Measurements from ENCODE around the gene HS6ST3.

HS6ST3 gene

DNA sequence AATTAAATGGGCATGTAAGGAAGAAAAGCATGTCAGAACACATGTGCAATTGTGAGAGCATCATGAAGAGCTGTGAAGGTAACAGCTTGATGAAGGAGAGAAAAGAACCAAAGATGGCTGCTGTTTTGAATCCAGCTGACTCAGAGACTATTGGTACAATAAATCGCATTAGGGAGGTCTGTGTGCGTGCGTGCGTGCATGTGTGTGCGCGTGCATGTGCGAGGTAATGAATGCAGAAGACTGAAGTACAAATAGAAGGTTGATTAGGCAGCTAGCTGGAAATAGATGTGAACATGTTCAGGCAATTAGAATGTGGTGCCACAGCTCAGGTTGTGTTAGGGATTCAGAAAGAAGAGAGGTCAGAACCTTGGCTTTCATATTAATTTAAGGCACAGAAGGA, 463.9 kb downstream of the HS6ST3 start:
- no peak for DNase-seq

DNA sequence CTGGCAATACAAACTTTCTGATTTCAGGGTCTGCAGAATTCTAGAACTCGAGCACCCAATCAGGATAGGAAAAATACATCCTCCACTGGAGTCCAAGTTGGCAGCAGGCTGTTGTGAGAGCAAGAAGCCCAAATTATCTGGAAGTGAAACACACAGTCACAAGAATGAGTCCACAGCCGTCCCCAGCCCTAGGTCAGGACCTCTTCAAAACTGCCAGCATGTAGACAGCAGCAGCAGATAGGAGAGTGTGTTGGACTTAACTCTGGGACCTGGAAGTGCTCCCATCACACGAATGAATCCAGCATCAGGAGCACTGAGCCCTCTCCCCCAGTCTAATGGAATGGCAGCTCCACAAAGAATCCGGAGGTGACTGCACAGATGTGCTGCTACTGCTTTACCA, 483.7 kb downstream of the HS6ST3 start:
- DNase-seq, result no peak

DNA sequence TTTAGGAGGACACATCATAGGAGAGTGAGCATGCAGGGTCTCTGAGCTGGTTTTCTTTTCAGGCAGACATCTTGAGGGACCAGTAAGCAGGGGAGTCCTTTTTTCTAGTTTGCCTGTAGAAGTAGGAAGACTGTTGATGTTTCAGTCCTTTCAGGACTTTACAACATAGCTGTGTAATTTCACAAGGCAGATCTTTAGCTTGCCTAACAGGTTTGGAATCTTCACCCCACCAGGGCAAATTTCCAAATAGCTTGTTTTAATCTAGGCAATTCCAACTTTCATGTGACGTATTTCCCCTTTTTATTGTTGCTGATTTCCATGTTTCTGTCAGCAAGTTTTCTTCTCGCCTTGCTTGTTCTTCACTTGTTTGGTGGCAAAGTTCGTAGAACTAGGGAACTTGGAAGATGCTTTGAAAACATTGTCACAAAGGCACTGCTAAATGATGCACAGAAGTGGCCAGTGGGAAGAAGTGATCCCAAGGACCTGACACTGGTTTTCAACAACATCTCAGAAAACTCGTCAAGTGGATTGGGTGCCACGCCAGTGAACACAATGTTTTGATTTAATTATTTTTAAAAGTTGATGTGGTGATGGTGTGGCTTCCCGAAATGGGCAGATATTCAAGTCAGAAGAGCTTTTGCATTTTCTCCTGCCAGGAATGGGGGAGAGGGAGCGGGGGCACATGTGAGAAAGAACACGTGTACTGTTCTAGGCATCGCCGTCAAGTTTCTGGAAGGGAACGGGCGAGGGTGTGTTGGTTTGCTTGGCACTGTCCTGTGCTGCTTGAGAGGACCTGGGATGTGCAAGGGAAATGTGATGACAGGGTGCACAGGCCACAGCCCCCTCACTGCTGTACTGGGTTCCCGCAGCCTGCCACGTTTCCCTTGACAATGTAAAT, 485.8 kb downstream of the HS6ST3 start:
- DNase-seq, result no peak

DNA sequence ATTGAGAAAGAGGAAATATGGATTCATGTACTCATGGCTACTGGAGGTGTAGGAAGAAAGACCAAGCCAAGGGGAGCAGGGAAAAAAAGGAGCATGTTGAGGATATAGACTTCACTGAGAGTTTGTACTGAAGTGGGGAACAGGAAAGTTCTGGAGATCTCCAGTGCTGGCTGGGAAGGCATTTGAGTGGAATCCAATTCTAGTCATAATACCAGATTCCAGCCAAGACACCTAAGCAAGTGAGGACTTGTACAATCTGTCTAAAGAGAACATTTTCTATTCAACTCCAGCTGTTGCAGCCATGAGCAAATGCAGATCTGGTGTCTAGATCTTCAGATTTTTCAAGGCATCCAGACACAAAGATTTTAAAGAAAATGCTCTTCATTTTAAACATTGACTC, 491.8 kb downstream of the HS6ST3 start:
- no peak for DNase-seq

DNA sequence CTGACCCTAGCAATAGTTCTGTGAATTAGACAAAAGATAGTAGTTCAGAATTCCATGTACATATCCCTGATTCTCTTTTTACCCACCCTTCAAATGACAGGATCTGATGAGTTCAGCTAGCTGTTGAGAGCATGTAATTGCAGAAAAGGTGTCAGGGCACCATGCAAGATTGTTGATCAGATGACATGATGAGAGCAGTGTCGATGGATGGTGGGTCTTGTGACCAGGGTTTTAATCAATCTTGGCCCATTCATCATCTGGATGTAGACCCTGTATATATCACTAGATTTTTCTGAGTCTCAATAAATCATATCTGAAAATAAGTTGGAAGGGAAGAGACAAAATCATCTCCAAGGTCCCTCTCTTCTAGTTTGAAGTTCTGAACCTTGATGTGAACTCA, 525.3 kb downstream of the HS6ST3 start:
- DNase-seq, result no peak

DNA sequence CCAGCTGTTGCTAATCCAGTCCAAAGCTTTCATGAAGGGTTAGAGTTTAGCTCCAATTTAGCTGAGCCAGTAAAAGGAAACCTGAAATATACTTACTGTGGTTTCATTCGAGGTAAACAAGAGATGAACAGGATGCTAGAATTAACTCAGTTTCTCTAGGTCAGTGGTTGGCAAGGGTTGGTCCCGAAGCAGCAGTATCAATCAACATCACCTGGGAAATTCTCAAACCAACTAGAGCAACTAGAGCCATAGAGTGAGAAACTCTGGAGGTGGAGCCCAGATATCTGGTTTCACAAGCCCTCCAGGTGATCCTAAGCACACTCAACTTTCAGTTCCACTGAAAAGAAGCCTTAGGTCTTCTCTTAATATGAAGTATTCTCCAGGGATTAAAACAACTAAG, 527.6 kb downstream of the HS6ST3 start:
- DNase-seq, result no peak

DNA sequence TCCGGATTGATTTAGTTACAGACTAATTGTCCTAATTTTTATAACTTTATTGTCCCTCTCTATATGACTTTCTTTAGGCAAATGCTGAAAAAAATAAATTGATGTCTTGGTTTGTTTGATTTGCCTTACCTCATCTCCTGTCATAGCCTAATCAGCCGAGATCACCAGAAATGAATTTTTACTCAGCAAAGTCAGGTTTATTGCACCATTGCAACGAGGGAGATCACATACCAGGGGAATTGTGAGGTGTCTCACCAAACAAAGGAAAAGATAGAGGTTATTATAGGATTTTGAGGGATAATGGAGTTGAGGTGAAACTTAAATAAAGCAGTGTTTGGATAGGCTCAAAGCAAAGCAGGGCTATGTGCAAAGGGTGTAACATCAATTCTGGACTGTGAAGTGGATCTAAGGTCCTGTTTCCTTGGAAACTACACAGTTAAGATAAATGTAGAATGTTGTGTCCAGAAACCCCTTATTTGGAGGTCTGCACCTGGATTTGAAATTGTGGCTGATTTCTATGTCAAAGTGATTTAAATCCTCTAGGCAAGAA, 531.8 kb downstream of the HS6ST3 start:
- no peak for DNase-seq

DNA sequence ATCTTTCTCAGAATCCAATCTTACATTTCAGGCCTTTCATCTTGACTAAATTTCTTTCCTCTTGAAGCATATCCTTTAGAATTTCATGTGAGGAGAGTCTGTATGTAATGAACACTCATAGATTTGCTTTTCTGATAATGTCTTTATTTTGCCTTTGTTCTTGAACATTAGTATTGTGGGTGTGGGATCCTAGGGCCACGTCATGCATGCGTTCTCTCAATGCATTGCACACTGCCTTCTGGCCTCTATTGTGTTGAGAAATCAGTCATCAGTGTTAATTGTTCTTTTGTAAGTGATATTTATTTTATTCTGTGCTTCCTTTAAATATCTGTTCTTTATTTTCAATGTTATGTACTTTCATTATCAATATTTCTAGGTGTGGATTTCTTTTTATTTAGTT, 539.4 kb downstream of the HS6ST3 start:
- no peak for DNase-seq

DNA sequence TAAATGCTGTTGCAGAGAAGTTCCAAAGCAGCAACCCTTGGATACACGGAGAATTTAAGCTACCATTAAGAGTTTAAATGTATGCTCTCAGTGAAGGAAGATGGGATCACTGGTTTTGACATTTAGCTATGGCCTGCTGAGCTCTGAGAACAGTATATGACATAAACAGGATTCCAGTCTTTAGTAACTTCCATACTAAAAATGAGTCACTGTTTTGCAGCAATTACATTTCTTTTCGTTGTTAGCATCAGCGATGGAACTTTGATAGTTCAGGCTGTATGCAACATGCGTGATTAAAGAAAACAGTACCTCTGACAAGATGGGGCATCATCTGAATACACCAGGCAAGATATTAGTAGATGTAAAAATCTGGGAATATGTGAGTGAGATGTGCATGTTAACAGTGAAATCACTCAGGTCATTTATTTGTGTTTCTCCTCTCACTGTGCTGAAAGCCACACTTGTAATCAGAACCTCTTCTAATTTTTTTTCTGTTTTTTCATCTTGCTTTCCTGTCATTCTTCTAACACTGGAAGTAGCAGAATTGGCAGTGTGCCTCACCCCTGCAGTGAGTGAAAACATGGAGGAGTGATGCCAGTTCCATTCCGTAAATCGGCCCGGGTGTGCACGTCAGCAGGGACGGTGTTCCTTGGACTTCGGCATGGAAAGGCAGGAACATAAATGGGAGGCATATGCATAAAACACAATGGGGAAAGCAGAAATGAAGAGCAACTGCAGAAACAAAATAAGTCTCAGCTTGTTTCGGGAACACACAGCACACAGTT, 542.8 kb downstream of the HS6ST3 start:
- DNase-seq, result no peak

DNA sequence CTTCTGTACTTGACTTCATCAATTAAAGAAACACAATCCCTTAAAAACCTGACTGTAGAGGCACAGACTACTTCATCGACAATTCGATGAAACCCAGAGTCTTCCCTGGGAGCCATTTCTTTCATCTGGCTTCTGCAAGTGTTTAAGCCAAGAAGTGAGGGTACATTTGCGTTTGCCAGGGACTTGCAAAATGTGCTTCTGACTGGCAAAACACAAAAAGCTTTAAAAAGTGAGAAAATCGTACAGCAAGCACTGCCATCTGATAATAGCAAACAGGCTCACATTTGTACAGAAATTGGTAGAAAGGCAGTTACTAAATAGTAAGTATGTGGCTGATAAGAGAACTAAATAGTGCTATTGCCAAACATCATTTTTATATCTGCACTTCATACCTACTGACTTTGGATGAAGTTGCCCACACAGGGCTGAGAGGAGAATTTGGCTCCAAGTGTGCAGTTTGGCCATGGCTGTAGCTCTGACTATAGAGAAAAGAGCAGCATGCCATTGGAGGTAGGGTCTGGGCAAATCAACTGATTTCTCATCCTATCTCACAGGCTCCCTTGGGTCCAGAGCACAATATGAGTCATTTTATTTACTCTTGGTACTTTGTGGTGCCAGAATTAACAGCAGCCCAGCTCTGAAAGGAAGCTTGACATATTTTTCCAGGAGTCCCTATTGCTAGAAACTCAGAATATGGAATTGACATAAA, 546.2 kb downstream of the HS6ST3 start:
- no peak for DNase-seq

DNA sequence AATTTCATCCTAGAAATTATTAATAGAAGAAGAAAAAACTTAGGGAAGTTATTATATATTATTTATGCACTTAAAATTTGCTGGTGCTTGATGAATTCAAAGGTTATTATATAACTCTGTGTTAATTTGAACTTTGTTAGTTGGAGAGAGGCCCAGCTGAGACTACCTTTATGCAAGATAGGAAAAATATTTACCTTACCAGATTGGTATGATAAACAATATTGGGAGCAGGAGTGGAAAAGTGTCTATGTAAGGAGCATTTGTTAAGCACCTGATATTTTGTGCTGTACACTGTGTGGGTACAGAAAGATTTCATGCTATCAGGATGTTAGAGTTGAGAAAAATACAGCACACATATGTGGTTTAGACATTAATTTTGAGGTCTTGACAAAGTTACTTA, 547.1 kb downstream of the HS6ST3 start:
- DNase-seq, result no peak

DNA sequence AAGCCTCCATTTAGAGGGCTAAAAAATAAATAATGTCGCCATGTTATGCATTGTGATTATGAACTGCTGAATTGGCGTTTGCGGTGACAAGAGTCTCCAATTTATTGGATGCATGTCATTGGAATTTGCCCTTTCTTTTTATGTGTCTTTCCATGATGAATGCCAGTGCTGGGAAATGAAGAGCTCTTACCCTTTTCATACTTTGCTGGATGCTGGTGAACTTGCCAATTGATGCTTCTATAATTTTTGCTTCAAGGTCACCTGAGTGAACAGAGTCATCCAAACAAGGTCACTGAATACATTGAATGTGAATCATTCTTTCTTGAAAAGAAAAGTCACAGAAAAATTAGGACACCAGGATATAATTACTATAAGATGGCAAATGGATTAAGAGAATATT, 556.2 kb downstream of the HS6ST3 start:
- DNase-seq, result no peak

DNA sequence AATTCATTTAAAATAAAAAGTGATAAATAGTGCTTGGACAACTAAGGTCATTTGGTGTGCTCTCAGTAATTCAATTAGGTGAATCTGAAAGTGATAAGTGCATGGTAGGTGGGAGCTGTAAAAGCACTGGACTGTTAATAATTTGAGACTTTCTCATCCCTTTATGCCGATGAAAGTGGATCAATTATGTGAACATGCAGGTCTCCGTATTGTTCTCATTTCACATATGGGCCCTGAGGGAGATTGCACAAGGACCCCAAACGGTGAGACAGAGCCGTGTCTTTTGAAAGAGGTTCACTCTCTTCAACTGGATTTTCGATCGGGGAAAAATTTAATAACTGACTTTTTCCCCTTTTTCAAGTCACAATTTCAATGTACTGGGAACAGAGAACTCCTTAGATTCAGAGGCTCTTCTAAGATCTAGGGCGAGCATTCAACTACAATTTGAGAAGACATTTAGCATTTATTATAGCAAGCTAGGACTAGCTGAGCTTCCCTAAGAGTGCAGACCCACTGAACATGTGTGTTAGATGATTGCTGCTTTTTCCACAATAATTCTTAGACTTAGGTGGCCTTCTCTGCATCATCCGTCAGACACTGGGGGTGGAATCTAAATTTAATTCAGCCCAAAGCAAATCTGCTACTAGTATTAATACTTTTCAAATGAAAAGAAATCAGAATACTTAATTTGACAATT, 556.8 kb downstream of the HS6ST3 start:
- no peak for DNase-seq

DNA sequence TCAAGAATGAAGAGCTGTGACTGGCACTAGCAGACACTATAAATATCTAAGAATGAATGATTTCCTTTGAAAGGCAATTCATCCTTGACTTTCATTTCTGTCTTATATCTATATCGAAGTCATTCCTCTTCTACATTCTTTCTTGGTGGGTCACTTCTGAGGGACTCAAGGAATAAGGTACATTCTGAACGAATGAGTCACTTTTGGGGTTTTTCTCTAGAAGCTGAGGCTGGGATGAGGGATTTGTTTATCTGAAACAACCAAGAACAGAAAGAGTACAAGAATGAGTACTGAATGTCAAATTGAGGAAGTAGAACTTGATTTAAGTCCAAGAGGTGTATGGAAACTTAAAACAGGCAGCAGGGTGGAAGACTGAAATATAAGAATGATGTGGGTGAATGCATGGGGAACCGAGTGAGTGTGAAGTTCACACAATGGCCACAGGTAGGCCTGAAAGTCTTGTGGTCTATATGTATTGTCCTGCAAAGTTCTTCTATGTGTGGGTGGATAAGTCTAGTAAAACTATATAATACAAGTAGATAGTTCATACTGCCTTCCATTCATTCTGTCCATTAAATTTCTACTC, 560.5 kb downstream of the HS6ST3 start:
- no peak for DNase-seq

DNA sequence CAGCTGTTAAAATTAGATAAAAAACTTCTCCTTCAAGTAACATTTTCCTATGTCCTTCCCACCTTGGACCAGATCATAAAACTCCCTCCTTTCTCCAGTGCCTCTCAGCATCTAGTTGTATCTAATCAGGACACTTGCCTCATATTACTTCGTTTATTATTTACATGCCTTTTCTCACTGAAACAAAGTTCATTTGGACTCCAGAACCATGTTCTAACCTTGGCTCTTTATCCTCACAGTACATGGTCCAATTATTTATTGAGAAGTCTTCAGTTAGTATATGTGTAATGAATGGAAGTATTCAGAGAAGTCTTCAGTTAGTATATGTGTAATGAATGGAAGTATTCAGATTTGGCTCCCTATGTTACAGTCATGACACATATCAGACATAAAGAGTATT, 561.7 kb downstream of the HS6ST3 start:
- no peak for DNase-seq

DNA sequence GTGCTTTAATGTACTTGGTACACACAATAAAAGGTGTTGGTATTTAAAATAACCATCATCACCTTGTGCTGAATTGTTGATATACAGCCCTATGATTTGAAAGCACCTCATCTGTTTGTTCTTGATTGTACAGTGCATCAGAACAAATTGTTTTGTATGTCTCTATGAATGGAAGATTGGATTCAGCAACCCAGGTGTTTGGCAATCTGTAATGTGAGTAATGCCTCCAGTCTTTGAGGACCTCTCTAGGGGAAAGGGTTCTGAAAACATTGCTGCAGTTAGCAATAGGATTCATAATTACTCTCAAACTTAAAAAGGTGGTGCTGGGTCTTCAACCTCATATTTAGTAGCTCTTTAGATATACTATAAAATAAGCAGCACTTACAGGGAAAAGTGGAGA, 562.6 kb downstream of the HS6ST3 start:
- no peak for DNase-seq

DNA sequence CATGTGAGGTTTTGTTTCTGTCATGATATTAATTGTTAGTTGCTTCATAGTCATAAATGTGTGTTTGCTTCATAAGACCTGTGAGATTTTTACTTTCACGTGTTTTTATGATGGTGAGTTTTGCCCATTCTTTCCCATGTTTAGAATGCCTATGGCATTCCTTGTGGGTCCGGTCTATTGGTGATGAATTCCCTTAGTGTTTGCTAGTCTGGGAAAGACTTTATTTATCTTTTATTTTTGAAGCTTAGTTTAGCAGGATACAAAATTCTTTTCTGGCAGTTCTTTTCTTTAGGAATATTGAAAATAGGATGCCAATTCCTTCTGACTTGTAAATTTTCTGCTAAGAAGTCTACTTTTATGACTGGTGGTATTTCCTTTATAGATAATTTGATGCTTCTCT, 571.7 kb downstream of the HS6ST3 start:
- DNase-seq, result no peak

DNA sequence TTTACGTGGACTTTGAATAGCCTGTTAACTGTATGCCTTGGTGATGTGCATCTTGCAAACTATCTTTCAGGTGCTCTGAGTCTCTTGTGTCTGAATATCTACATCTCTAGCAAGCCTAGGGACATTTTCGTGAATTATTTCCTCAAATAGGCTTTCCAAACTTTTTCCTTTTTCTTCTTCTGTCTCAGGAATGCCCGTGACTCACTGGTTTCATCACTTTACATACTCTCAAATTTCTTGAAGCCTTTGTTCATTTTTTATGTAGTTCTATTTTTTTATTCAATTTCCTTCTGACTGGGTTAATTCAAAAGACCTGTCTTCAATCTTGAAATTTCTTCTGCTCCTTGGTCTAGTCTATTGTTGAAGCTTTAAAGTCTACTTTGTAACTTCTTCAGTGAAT, 572.1 kb downstream of the HS6ST3 start:
- no peak for DNase-seq

DNA sequence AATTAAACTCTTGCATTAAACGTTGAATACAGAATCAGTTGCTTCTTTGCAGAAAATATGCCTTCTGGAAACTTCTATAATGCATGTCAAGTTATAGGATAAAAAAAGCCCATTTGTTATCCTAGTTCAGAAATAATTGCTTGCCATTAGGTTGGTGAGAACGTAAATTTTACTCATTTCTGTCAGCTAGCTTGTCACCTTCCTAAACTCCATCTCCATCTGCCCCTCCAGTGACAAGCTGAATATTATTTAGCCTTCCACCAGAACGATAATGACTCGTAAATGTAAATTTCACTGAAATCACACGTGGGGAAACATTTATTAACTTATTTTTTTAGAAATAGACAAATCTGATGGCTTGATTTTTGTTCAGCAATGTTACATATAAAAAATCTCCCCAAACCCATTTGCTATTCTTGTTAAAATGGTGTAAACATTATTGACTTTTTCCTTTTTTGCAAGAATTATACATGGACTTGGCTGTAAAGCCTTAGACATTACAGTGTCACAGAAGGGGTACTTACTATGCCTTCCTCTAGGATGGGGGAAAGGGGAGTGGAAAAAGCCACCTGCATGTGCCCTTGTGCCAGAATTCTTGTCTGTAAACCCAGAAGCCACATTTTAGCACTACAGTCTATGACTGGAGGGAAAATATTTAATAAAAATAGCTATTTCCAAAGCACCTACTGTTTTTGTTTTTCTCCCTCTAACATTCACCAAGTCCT, 577.5 kb downstream of the HS6ST3 start:
- DNase-seq, result no peak

DNA sequence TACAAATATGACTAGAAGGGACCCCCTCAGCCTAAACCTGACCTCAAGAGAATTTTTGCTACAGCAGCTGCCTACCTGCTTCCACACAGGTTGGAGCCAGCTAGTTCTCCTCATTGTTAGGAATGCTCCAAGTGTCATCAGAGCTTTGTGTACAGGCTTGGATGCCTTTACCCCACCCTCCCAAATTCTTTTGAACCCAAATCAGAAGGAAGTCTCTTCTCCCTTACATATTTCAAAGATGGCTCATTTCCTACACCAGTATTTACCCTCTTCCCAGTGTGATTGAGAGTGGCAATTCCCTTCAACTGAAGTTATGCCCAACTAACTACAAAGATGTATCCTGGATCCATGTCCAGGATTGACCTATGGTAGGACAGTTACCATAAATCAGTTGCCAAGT, 581.2 kb downstream of the HS6ST3 start:
- DNase-seq, result no peak

DNA sequence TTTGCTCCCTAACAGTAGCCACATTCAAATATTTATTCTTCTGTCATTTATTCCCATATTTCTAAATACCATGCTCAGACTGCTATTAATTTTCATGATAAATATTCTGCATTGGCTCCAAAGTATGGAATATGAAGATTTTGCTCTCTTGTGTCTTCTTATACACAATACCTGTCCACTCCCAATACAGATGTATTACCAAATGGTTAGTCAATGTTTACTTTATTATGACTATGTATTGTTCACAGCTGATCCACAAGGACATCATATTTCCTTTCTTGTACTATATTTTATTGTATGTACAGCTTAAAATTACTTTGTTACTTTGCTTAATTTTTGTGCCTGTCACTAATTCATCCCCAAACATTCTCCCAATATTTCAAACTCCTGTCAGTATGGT, 582.1 kb downstream of the HS6ST3 start:
- DNase-seq, result no peak

DNA sequence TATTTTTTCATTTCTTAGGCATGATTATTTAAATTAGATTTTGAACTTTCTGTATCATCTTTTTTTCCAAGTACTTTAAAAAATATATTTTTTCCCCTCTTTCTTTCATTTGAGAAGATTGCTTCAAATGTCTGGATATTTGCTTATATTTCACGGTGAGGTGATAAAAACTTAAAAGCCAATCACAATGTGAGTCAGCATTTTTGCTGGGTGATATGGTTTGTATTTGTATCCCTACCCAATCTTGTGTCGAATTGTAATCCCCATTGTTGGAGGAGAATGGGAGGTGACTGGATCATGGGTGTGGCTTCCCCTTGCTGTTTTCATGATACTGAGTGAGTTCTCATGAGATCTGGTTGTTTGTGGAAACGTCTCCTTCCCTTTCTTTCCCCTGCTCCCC, 583.9 kb downstream of the HS6ST3 start:
- no peak for DNase-seq

Measured in T-helper 9 cell (primary cell).